A673 (cell line): ENCODE results near the gene ADAMTSL1.

Source experiments
- EZH2 ChIP-seq: fragments of 200-600 bp; sonication (generic); IDR thresholded peaks from 2 replicates; pipeline ENCODE4 v1.6.1; 2017; ENCODE audit warnings: borderline replicate concordance, low read depth, mild to moderate bottlenecking, mixed read lengths, antibody characterized with exemption, low read length; ENCODE audit not compliant: poor library complexity, severe bottlenecking
- TF ChIP-seq, protein P1 (sequence below): fragments of 300-800, 200-600 bp; sonication (generic); conservative IDR thresholded peaks from 2 replicates; pipeline ENCODE4 v1.5.1; 2017; ENCODE audit warnings: low read depth, mild to moderate bottlenecking, antibody characterized with exemption, low read length, moderate library complexity, mixed read lengths

DNA sequence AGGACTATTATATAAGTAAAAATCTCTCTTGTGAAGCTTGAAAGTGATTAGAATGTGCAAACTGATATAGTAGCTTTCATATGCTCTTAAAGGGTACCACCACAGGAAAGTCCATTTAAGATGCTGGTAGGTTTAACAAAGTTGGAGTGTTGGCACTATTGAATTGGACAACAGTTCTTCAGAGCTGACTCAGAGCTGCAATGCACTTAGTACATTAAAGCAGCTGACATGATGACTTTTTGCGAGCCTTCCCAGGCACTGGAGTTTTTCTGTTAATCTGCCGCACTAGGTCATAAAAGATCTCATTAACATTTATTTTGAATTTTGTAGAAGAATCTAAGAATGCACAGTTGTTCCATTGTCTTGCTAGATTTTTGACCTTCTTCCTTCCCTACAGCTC, 243.8 kb downstream of the ADAMTSL1 start:
- TF ChIP-seq, protein P1, sequence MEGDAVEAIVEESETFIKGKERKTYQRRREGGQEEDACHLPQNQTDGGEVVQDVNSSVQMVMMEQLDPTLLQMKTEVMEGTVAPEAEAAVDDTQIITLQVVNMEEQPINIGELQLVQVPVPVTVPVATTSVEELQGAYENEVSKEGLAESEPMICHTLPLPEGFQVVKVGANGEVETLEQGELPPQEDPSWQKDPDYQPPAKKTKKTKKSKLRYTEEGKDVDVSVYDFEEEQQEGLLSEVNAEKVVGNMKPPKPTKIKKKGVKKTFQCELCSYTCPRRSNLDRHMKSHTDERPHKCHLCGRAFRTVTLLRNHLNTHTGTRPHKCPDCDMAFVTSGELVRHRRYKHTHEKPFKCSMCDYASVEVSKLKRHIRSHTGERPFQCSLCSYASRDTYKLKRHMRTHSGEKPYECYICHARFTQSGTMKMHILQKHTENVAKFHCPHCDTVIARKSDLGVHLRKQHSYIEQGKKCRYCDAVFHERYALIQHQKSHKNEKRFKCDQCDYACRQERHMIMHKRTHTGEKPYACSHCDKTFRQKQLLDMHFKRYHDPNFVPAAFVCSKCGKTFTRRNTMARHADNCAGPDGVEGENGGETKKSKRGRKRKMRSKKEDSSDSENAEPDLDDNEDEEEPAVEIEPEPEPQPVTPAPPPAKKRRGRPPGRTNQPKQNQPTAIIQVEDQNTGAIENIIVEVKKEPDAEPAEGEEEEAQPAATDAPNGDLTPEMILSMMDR = no peak
- TF ChIP-seq EZH2 = no peak
